GM13976 (cell line): Measurements from ENCODE around the gene TMEM91.

Source experiments
- DNase-seq: peaks from one replicate; pipeline ENCODE4 v3.0.0; 2012; ENCODE audit warnings: low spot score
- in situ Hi-C: fragments of 300-500 bp; cut with MboI; formaldehyde crosslinking; loops from one replicate; pipeline ENCODE4 v1.12.0; 2022; ENCODE audit warnings: low sequenced_read_pairs, mixed read lengths, inconsistent platforms; ENCODE audit not compliant: unreplicated experiment
- TF ChIP-seq, protein P1 (sequence below): IDR thresholded peaks from 2 replicates; pipeline ENCODE4 v1.5.1; 2012; ENCODE audit warnings: borderline replicate concordance, mild to moderate bottlenecking; ENCODE audit not compliant: insufficient read depth; ENCODE audit errors: extremely low read depth, missing control alignments, control extremely low read depth

Gene TMEM91

DNA sequence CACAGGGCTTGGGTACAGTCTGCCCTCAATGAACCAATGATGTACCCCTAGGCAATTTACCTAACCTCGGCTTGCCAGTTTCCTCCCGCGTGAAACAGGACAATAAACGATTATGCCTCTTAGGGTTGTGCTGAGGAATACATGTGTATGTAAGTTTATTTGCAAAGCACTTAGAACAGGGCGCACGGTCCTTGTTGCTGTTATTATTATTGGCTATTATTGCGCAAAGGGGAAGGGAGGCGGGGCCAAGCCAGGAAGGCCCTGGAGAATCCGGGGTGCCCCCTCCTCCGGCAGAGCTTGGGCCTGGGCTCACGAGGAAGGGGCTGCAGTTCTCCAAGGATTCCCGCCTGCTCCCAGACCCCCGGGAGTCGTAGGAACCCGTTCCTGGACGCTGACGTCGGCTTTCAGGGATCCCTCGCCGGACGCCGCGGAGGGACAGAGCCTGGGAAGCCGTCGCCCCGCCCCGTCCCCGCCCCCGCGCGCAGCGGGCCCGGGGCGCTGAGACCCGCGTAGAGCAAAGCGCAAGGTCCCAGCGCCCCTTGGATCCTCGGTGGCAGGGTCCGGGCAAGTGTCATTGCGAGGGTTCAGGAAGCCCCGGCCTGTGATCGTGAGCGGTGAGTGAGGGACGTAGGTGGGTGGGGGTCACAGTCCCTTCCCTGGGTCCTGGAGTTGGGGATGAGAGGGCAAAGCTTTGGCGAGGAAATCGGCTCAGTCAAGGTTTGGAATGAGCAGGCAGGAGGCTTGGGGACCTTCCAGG is at the start of gene TMEM91:
TMEM91 (plus strand) TSS at position 293 of the 757 bp plus-strand sequence. CDS start 1,777 bp downstream, outside the sequence.
- TF ChIP-seq, protein P1, sequence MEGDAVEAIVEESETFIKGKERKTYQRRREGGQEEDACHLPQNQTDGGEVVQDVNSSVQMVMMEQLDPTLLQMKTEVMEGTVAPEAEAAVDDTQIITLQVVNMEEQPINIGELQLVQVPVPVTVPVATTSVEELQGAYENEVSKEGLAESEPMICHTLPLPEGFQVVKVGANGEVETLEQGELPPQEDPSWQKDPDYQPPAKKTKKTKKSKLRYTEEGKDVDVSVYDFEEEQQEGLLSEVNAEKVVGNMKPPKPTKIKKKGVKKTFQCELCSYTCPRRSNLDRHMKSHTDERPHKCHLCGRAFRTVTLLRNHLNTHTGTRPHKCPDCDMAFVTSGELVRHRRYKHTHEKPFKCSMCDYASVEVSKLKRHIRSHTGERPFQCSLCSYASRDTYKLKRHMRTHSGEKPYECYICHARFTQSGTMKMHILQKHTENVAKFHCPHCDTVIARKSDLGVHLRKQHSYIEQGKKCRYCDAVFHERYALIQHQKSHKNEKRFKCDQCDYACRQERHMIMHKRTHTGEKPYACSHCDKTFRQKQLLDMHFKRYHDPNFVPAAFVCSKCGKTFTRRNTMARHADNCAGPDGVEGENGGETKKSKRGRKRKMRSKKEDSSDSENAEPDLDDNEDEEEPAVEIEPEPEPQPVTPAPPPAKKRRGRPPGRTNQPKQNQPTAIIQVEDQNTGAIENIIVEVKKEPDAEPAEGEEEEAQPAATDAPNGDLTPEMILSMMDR, result no peak
- in situ Hi-C loops, result no loop called here
- DNase-seq, result no peak

DNA sequence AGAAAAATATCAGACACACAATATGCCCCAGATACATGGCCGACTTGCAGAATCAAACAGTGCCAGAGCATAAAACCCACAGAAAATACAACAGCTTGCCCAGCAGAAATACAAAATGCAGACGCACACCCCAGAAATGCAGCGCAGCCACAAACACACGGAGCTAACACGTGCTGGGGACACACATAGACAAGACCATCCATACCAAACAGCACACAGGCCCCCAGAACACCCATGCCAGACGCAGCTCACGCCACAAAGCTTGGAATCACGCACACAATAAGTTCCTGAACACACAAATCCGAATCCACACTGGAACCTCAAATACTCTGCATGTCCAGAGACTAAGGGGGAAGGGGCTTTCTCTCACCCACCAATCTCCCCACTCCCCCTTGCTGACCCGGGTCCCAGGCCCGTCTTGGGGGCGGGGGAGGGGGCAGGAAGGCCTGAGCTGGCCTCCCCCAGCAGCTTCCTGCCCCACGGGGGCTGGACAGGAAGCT is 49.2 kb upstream of the TMEM91 start:
- no peak for DNase-seq
- in situ Hi-C loops, result no loop called here
- TF ChIP-seq, protein P1, result no peak

DNA sequence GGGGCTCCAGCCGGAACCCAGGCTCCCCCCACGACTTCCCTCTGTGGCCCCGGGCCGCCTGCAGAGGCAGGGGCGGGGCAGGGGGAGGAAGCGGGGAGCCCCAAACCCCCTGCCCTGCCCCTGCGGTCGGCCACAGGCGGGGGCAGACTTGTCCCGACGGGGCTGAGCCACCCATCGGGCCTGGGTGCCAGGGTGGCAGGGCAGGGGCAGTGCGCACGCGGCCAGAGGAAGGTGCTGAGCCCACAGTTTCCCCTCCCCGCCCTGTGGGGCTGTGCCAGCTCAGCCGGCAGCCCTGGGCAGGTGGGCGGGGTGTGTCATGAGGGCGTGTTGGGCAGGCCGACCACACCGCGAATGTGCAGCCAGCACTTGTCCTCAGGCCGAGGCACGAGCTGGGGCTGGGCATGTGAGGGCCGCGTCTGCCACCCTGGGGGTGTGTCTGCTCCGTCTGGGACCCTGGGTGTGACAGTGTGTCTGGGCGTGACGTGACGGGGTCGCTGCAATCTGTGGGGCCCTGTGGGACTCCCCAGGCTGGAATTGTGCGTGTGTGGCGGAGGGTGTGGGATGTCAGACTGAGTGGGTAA is 48.7 kb upstream of the TMEM91 start:
- TF ChIP-seq, protein P1, result no peak
- in situ Hi-C loops, result no loop called here
- DNase-seq, result peak; percentile 89

DNA sequence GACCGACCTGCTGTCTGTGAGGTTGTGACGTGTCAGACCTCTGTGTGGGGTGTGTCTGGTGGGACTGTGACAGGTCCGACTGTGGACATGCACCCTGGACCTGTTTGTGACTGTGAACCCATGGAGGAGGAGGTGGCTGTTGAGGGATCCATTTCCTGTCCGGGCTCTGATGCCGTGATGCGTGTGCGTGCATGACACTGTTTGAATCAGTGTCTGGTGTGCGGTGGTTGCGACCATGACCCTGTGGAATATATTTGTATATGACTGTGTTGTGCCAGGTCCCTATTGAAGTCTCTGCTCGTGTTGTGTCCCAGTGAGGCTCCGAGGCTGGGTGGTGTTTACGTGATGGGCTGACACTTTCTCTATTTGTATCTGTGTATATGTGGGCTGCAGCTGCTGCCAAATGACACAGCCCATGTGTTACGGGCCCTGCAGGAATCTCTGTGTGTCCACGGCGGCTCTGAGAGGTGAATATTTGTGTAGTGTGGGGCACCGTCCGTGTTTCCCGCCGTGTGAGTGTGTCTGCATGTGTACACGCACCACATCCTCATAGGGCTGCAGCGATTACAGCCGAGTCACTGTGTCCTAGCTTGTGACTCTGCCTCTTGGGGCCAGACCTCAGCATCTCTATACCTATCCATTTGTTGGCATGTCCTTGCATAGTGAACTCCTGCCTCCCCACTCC is 48.0 kb upstream of the TMEM91 start:
- TF ChIP-seq, protein P1, result no peak
- in situ Hi-C loops, result no loop called here
- no peak for DNase-seq

DNA sequence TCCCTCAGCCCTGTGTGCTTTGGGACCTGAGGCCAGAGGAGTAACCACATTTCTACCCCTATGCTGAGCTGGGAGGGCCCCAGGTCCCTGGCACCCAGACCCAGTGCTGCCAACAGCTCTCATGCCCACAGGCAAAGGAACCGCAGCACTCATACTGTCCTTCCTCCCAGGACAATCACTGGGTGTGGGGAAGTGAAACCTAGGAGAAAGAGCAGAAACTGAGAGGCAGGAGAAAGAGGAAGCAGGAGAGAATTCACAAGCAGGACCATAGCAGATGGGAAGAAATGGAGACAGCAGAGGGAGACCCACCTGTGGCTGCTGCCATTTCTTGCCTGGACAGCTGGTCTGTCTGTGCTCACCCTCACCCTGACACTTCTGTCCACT is 47.5 kb upstream of the TMEM91 start:
- in situ Hi-C loops, result no loop called here
- TF ChIP-seq, protein P1, result no peak
- DNase-seq, result no peak

DNA sequence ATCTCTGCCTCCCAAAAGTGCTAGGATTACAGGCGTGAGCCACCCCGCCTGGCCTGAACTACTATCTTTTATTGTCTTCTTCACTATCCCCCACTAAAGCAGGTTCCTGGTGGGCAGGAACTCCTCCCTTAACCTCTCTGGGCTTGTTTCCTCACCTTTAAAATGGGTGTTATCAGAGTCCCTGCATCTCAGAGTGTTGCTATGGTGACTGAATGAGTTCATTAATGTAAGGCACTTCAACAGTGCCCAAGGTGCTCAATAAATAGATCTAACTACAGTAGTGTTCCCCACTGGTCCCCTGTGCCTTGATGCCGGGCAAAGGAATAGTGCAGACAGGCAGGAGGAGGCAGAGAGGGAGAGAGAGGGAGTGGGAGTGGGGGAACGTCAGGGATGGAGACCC is 45.9 kb upstream of the TMEM91 start:
- TF ChIP-seq, protein P1, result no peak
- in situ Hi-C loops, result no loop called here
- no peak for DNase-seq
